ENCODE measurements around the gene SEPSECS. TPM values are rescaled to one million over a fixed set of nuclear protein-coding genes. Genes with fewer than 3 reads are reported as not detected.

Gene SEPSECS
- total RNA-seq, 1 donor from 2014 or later = 4.2 TPM

GRCh38 chr4:25184056-25184455 is 23.8 kb upstream of the SEPSECS start:
- H3K27me3 ChIP-seq = no peaks in the 10 kb centered on the region
- no peak overlapping the region for H3K27ac ChIP-seq
- H3K4me1 ChIP-seq = no peaks in the 10 kb centered on the region
- no peaks in the 10 kb centered on the region for H3K9me3 ChIP-seq
- H3K4me3 ChIP-seq = no peak overlapping the region
- intact Hi-C loops (cut with DNase I) = no loop called here
- no peaks in the 10 kb centered on the region for H3K36me3 ChIP-seq
- no peak for TF ChIP-seq CTCF (IDR thresholded peaks at IDR 0.05)
- no peak for TF ChIP-seq POLR2A (IDR thresholded peaks at IDR 0.05)
- no peak for TF ChIP-seq POLR2AphosphoS5 (IDR thresholded peaks at IDR 0.05; ENCODE audit: insufficient read depth in 1 of 2, low read depth in 1 of 2)
- no peak for DNase-seq (ENCODE audit: extremely low spot score in 2 of 2)

- Histone ChIP-seq H3K9me3 (no peaks in the 10 kb centered on the region), H3K4me3 (no peak overlapping the region), H3K36me3 (no peaks in the 10 kb centered on the region), H3K27me3 (no peaks in the 10 kb centered on the region), H3K27ac (no peak overlapping the region), H3K4me1 (no peaks in the 10 kb centered on the region)
- no peak for DNase-seq (ENCODE audit: extremely low spot score in 2 of 2)
- TF ChIP-seq CTCF (IDR thresholded peaks at IDR 0.05) = no peak
- intact Hi-C loops (cut with DNase I) = no loop called here
Observed at GRCh38 chr4:25182937-25183336, 22.7 kb upstream of the SEPSECS start.

- no peak for TF ChIP-seq POLR2AphosphoS5 (IDR thresholded peaks at IDR 0.05; ENCODE audit: insufficient read depth in 1 of 2, low read depth in 1 of 2)
- TF ChIP-seq POLR2A (IDR thresholded peaks at IDR 0.05) = no peak
- no peak for TF ChIP-seq CTCF (IDR thresholded peaks at IDR 0.05)
Observed at GRCh38 chr4:25180524-25181131, 20.4 kb upstream of the SEPSECS start.

GRCh38 chr4:25178838-25179261 is 18.6 kb upstream of the SEPSECS start:
- no peaks in the 10 kb centered on the region for H3K27me3 ChIP-seq
- no peak for TF ChIP-seq POLR2A (IDR thresholded peaks at IDR 0.05)
- no peak for TF ChIP-seq CTCF (IDR thresholded peaks at IDR 0.05)
- no peak for TF ChIP-seq POLR2AphosphoS5 (IDR thresholded peaks at IDR 0.05; ENCODE audit: insufficient read depth in 1 of 2, low read depth in 1 of 2)
- H3K9me3 ChIP-seq = no peaks in the 10 kb centered on the region
- H3K27ac ChIP-seq = no peak overlapping the region
- H3K36me3 ChIP-seq = no peaks in the 10 kb centered on the region
- intact Hi-C loops (cut with DNase I) = no loop called here
- no peak overlapping the region for H3K4me3 ChIP-seq
- DNase-seq (ENCODE audit: extremely low spot score in 2 of 2) = no peak
- peaks cover 2% of the 10 kb centered on the region for H3K4me1 ChIP-seq

More at GRCh38 chr4:25180524-25181131, 20.4 kb upstream of the SEPSECS start:
- intact Hi-C loops (cut with DNase I) = no loop called here
- Histone ChIP-seq H3K4me1 (no peaks in the 10 kb centered on the region), H3K4me3 (no peak overlapping the region), H3K27me3 (no peaks in the 10 kb centered on the region), H3K27ac (no peak overlapping the region), H3K9me3 (no peaks in the 10 kb centered on the region), H3K36me3 (no peaks in the 10 kb centered on the region)
- DNase-seq (ENCODE audit: extremely low spot score in 2 of 2) = no peak

GRCh38 chr4:25177147-25177546 is 16.9 kb upstream of the SEPSECS start:
- no peak for DNase-seq (ENCODE audit: extremely low spot score in 2 of 2)
- intact Hi-C loops (cut with DNase I) = no loop called here
- TF ChIP-seq CTCF (IDR thresholded peaks at IDR 0.05) (no peak), POLR2A (IDR thresholded peaks at IDR 0.05) (no peak), POLR2AphosphoS5 (IDR thresholded peaks at IDR 0.05; ENCODE audit: insufficient read depth in 1 of 2, low read depth in 1 of 2) (no peak)
- Histone ChIP-seq H3K4me3 (no peak overlapping the region), H3K4me1 (peaks cover 10% of the 10 kb centered on the region), H3K27ac (no peak overlapping the region), H3K9me3 (no peaks in the 10 kb centered on the region), H3K36me3 (no peaks in the 10 kb centered on the region), H3K27me3 (no peaks in the 10 kb centered on the region)

Measured in vagina (tissue), 2 donors.